ENCODE data around the gene LBX1.

LBX1 gene

GRCh38 chr10:101244321-101245050, 15.2 kb upstream of the LBX1 start:
- DNase-seq (ENCODE audit: low read depth in 2 of 3, low spot score in 2 of 3), result no peak

- DNase-seq (ENCODE audit: low read depth in 2 of 3, low spot score in 2 of 3), result no peak
These were observed 12.8 kb upstream of the LBX1 start for GRCh38 chr10:101241840-101242707.

GRCh38 chr10:101238732-101239105, 9.5 kb upstream of the LBX1 start:
- no peak for DNase-seq (ENCODE audit: low read depth in 2 of 3, low spot score in 2 of 3)

GRCh38 chr10:101237982-101238731, 8.9 kb upstream of the LBX1 start:
- DNase-seq (ENCODE audit: low read depth in 2 of 3, low spot score in 2 of 3), result no peak

GRCh38 chr10:101237081-101237981, 8.1 kb upstream of the LBX1 start:
- DNase-seq (ENCODE audit: low read depth in 2 of 3, low spot score in 2 of 3), result no peak

GRCh38 chr10:101236376-101237080, 7.3 kb upstream of the LBX1 start:
- no peak for DNase-seq (ENCODE audit: low read depth in 2 of 3, low spot score in 2 of 3)

- no peak for DNase-seq (ENCODE audit: low read depth in 2 of 3, low spot score in 2 of 3)
These were observed 6.5 kb upstream of the LBX1 start for GRCh38 chr10:101235766-101236165.

- no peak for DNase-seq (ENCODE audit: low read depth in 2 of 3, low spot score in 2 of 3)
These were observed 5.1 kb upstream of the LBX1 start for GRCh38 chr10:101234333-101234732.

GRCh38 chr10:101233863-101234262, 4.6 kb upstream of the LBX1 start:
- DNase-seq (ENCODE audit: low read depth in 2 of 3, low spot score in 2 of 3), result no peak

- DNase-seq (ENCODE audit: low read depth in 2 of 3, low spot score in 2 of 3), result no peak
These were observed 4.2 kb upstream of the LBX1 start for GRCh38 chr10:101233443-101233842.

- DNase-seq (ENCODE audit: low read depth in 2 of 3, low spot score in 2 of 3), result no peak
These were observed 2.8 kb upstream of the LBX1 start for GRCh38 chr10:101231912-101232689.

GRCh38 chr10:101231092-101231491, 1.8 kb upstream of the LBX1 start:
- DNase-seq (ENCODE audit: low read depth in 2 of 3, low spot score in 2 of 3), result no peak

- no peak for DNase-seq (ENCODE audit: low read depth in 2 of 3, low spot score in 2 of 3)
These were observed 1.1 kb upstream of the LBX1 start for GRCh38 chr10:101230183-101230917.

- DNase-seq (ENCODE audit: low read depth in 2 of 3, low spot score in 2 of 3), result no peak
These were observed 347 bp downstream of the LBX1 start for GRCh38 chr10:101228966-101229265.

- no peak for DNase-seq (ENCODE audit: low read depth in 2 of 3, low spot score in 2 of 3)
These were observed 904 bp downstream of the LBX1 start for GRCh38 chr10:101228153-101228965.

GRCh38 chr10:101227429-101228152, 1.7 kb downstream of the LBX1 start:
- DNase-seq (ENCODE audit: low read depth in 2 of 3, low spot score in 2 of 3), result no peak

All from activated CD8-positive, alpha-beta memory T cell treated with anti-CD3 and anti-CD28 coated beads for 48 hours (primary cell).